IMR-90 (cell line): ENCODE data around the gene IQGAP2. TPM values are rescaled to one million over a fixed set of nuclear protein-coding genes. Genes with fewer than 3 reads are reported as not detected.

Experiments
- ATAC-seq: fragments of 200-7000 bp; cut with Tn5 transposase; 2 replicates; pipeline ENCODE4 v1.9.1; 2020; ENCODE audit warnings: low read depth, mild to moderate bottlenecking, moderate library complexity
- BruUV-seq: library from RNA; stranded (reverse); fragments of 400-500 nt; replicated peaks from 2 replicates; lab custom pipeline; 2021; lab: Mats Ljungman, UMichigan
- CTCF ChIA-PET: fragments of 300-600 bp; formaldehyde crosslinking; extraction: SDS; loops from one replicate; lab custom pipeline; 2021; ENCODE audit warnings: antibody characterized with exemption; lab: Yijun Ruan, JAX
- POLR2A ChIA-PET: fragments of 300-600 bp; sonication (Branson Sonifier 250); formaldehyde crosslinking; loops from one replicate; lab custom pipeline; 2022; ENCODE audit warnings: antibody characterized with exemption; ENCODE audit not compliant: unreplicated experiment; lab: Charles Lee
- DNase-seq: peaks from one replicate; pipeline ENCODE4 v3.0.0; 2013
- H2AFZ ChIP-seq: replicated peaks from 2 replicates; pipeline ENCODE3; 2013; ENCODE audit warnings: low read length, mild to moderate bottlenecking; ENCODE audit not compliant: poor library complexity
- H2AK5ac ChIP-seq: 2 replicates; pipeline ENCODE4 v1.6.1; 2013; ENCODE audit warnings: low read depth, low read length, inconsistent platforms
- H2AK9ac ChIP-seq: replicated peaks from 2 replicates; pipeline ENCODE3; 2013; ENCODE audit warnings: mild to moderate bottlenecking, low read depth, low read length, moderate library complexity; ENCODE audit not compliant: poor library complexity
- H2BK120ac ChIP-seq: 2 replicates; pipeline ENCODE4 v1.6.1; 2013; ENCODE audit warnings: low read depth, low read length, inconsistent platforms
- H2BK15ac ChIP-seq: 3 replicates; pipeline ENCODE4 v1.6.1; 2013; ENCODE audit warnings: low read depth, low read length, inconsistent platforms
- H2BK20ac ChIP-seq: 2 replicates; pipeline ENCODE4 v1.6.1; 2013; ENCODE audit warnings: low read depth, mild to moderate bottlenecking, inconsistent platforms, low read length, moderate library complexity
- H2BK5ac ChIP-seq: 2 replicates; pipeline ENCODE4 v1.6.1; 2013; ENCODE audit warnings: mild to moderate bottlenecking, low read depth, low read length, inconsistent platforms; ENCODE audit not compliant: poor library complexity, severe bottlenecking
- H3K14ac ChIP-seq: replicated peaks from 2 replicates; pipeline ENCODE4 v1.6.1; 2013; ENCODE audit warnings: low read depth, low read length, inconsistent platforms
- H3K18ac ChIP-seq: 2 replicates; pipeline ENCODE4 v1.6.1; 2013; ENCODE audit warnings: low read depth, low read length, control low read depth
- H3K23ac ChIP-seq: 2 replicates; pipeline ENCODE4 v1.6.1; 2013; ENCODE audit warnings: low read depth, low read length, inconsistent platforms
- H3K27ac ChIP-seq: 2 replicates; pipeline ENCODE4 v1.5.1; 2013; ENCODE audit warnings: mild to moderate bottlenecking, control low read depth, low read length; ENCODE audit not compliant: insufficient read depth
- H3K27me3 ChIP-seq: 2 replicates; pipeline ENCODE4 v1.6.1; 2013; ENCODE audit warnings: low read length; ENCODE audit not compliant: control insufficient read depth, insufficient read depth
- H3K36me3 ChIP-seq: 2 replicates; pipeline ENCODE4 v1.6.1; 2013; ENCODE audit warnings: low read length, mixed read lengths; ENCODE audit not compliant: control insufficient read depth, insufficient read depth
- H3K4ac ChIP-seq: 2 replicates; pipeline ENCODE4 v1.6.1; 2013; ENCODE audit warnings: low read depth, low read length, inconsistent platforms
- H3K4me1 ChIP-seq: 2 replicates; pipeline ENCODE4 v1.6.1; 2013; ENCODE audit warnings: low read length, mixed read lengths; ENCODE audit not compliant: control insufficient read depth, insufficient read depth
- H3K4me2 ChIP-seq: 2 replicates; pipeline ENCODE4 v1.6.1; 2013; ENCODE audit warnings: low read depth, mild to moderate bottlenecking, control low read depth, low read length, moderate library complexity
- H3K4me3 ChIP-seq: 2 replicates; pipeline ENCODE4 v1.5.1; 2013; ENCODE audit warnings: low read depth, mild to moderate bottlenecking, control low read depth, low read length, moderate library complexity; ENCODE audit not compliant: insufficient read depth
- H3K56ac ChIP-seq: 2 replicates; pipeline ENCODE4 v1.6.1; 2013; ENCODE audit warnings: low read length, inconsistent platforms; ENCODE audit not compliant: insufficient read depth; ENCODE audit errors: extremely low read depth
- H3K79me1 ChIP-seq, 2 experiments: 2 replicates each; pipeline ENCODE4 v1.6.1; 2013; ENCODE audit warnings: low read length in 2 of 2, inconsistent platforms in 1 of 2, low read depth in 1 of 2
- H3K9ac ChIP-seq: 2 replicates; pipeline ENCODE4 v1.6.1; 2013; ENCODE audit warnings: low read depth, low read length, control low read depth
- H3K9me1 ChIP-seq: 2 replicates; pipeline ENCODE4 v1.6.1; 2013; ENCODE audit warnings: low read length, inconsistent platforms; ENCODE audit not compliant: insufficient read depth
- H3K9me3 ChIP-seq: 2 replicates; pipeline ENCODE4 v1.6.1; 2013; ENCODE audit warnings: low read length; ENCODE audit not compliant: control insufficient read depth, insufficient read depth
- H4K20me1 ChIP-seq: 2 replicates; pipeline ENCODE4 v1.6.1; 2013; ENCODE audit warnings: low read length, inconsistent platforms; ENCODE audit not compliant: insufficient read depth
- H4K5ac ChIP-seq: 2 replicates; pipeline ENCODE4 v1.6.1; 2013; ENCODE audit warnings: mild to moderate bottlenecking, low read depth, low read length, control low read depth
- H4K8ac ChIP-seq, 2 experiments: 2 replicates each; pipeline ENCODE4 v1.6.1; 2013; ENCODE audit warnings: low read depth in 2 of 2, low read length in 2 of 2, control low read depth in 1 of 2, inconsistent platforms in 1 of 2
- H4K91ac ChIP-seq: 2 replicates; pipeline ENCODE4 v1.6.1; 2013; ENCODE audit warnings: low read depth, low read length, inconsistent platforms; ENCODE audit not compliant: insufficient read depth
- ELK1 ChIP-seq: fragments of 150-350 bp; IDR thresholded peaks from 2 replicates; pipeline ENCODE4 v1.6.1; 2016; ENCODE audit warnings: low read depth, mild to moderate bottlenecking, low read length, moderate library complexity, borderline replicate concordance
- MAFK ChIP-seq: IDR thresholded peaks from 2 replicates; pipeline ENCODE4 v1.6.1; 2012; ENCODE audit warnings: low read depth, low read length, improper control_type of control experiment
- MXI1 ChIP-seq: IDR thresholded peaks from 2 replicates; pipeline ENCODE4 v1.6.1; 2012; ENCODE audit warnings: low read depth, mild to moderate bottlenecking, low read length, moderate library complexity, borderline replicate concordance
- POLR2A ChIP-seq: IDR thresholded peaks from 2 replicates; pipeline ENCODE4 v1.6.1; 2012; ENCODE audit warnings: mild to moderate bottlenecking, low read depth, low read length
- RCOR1 ChIP-seq: IDR thresholded peaks from 2 replicates; pipeline ENCODE4 v1.6.1; 2012; ENCODE audit warnings: mild to moderate bottlenecking, low read length, improper control_type of control experiment; ENCODE audit not compliant: insufficient replicate concordance
- RFX5 ChIP-seq: IDR thresholded peaks from 2 replicates; pipeline ENCODE4 v1.8.0; 2012; ENCODE audit warnings: low read depth, mild to moderate bottlenecking, low read length, moderate library complexity
- SMC3 ChIP-seq: fragments of 150-350 bp; IDR thresholded peaks from 2 replicates; pipeline ENCODE4 v1.6.1; 2016; ENCODE audit warnings: low read depth, mild to moderate bottlenecking, antibody characterized with exemption, low read length, moderate library complexity
- USF2 ChIP-seq: fragments of 150-350 bp; IDR thresholded peaks from 2 replicates; pipeline ENCODE4 v1.6.1; 2017; ENCODE audit warnings: mild to moderate bottlenecking, antibody characterized with exemption, low read length, low read depth
- WGBS, 2 experiments: methylation state at CpG; one replicate each; pipeline versions ENCODE4 v1.1.5 to v1.1.7; 2013; ENCODE audit warnings: missing lambda C conversion rate in 2 of 2; ENCODE audit not compliant: insufficient read length in 1 of 2; ENCODE audit errors: extremely low coverage in 2 of 2; 5-methylcytosine and 5-hydroxymethylcytosine counted together
- dilution Hi-C: fragments of 300-500 bp; cut with HindIII; formaldehyde crosslinking; loops from one replicate; pipeline ENCODE4 v1.14.3; 2018; ENCODE audit warnings: low sequenced_read_pairs; ENCODE audit not compliant: unreplicated experiment
- in situ Hi-C: fragments of 300-500 bp; cut with MboI; formaldehyde crosslinking; loops from 3 replicates; pipeline ENCODE4 v1.14.3; 2019; ENCODE audit warnings: low sequenced_read_pairs, inconsistent platforms, mixed read lengths
- intact Hi-C: fragments of 100-400 bp; cut with micrococcal nuclease; formaldehyde crosslinking; loops from 2 replicates; pipeline ENCODE4 v1.10.0; 2022
- polyA plus RNA-seq, 3 experiments: library from polyadenylated mRNA; depleted of rRNA; stranded (reverse); fragments of >200 nt; gene quantifications; 2 replicates each; pipeline ENCODE4 v1.2.3, GENCODE V29; 2012; ENCODE audit warnings: low replicate concordance in 1 of 3
- total RNA-seq: library from RNA; depleted of rRNA; stranded (reverse); fragments of >200 nt; gene quantifications from 2 replicates; pipeline ENCODE4 v1.2.3, GENCODE V29; 2012

The IQGAP2 gene
- total and polyA plus RNA-seq, 2 of the 4 experiments (the other 2 are of a cell fraction): 0.21 to 0.36 TPM

GRCh38 chr5:76470976-76471375 lies 67.9 kb downstream of the IQGAP2 start:
- H3K4me2 ChIP-seq: no peak overlapping the region
- dilution Hi-C loops: no loop called here
- in situ Hi-C loops: no loop called here
- no peak overlapping the region for H2AK5ac ChIP-seq
- H3K56ac ChIP-seq: no peak overlapping the region
- ChIA-PET POLR2A (no interaction called here), CTCF (no interaction called here)
- no peak overlapping the region for H2BK5ac ChIP-seq
- ATAC-seq (no peak), DNase-seq (no peak)
- no peak overlapping the region for H2BK20ac ChIP-seq
- H2BK120ac ChIP-seq: no peak overlapping the region
- no peak overlapping the region for H2AK9ac ChIP-seq
- intact Hi-C loops: loop anchor here (5.0 kb wide), 1 partner anchor 696 kb away; no protein-coding TSS in a partner anchor
- no peak overlapping the region for H3K23ac ChIP-seq
- no peaks in the 10 kb centered on the region for H3K36me3 ChIP-seq
- no peak overlapping the region for H3K4me3 ChIP-seq
- H3K9ac ChIP-seq: no peak overlapping the region
- no peaks in the 10 kb centered on the region for H3K9me1 ChIP-seq
- H3K4ac ChIP-seq: no peak overlapping the region
- H2BK15ac ChIP-seq: no peak overlapping the region
- H4K91ac ChIP-seq: no peak overlapping the region
- H3K4me1 ChIP-seq: no peaks in the 10 kb centered on the region
- no peaks in the 10 kb centered on the region for H3K79me1 ChIP-seq
- H4K8ac ChIP-seq: no peak overlapping the region
- H3K9me3 ChIP-seq: no peaks in the 10 kb centered on the region
- H4K5ac ChIP-seq: no peak overlapping the region
- H3K14ac ChIP-seq: no peak overlapping the region
- H3K27ac ChIP-seq: no peak overlapping the region
- no peak overlapping the region for H3K18ac ChIP-seq
- H2AFZ ChIP-seq: no peak overlapping the region
- H3K27me3 ChIP-seq: no peaks in the 10 kb centered on the region; the same call in 1 of the 2 replicates
- WGBS, 2 experiments: 20% methylated on average over 1 of the region's 3 CpGs; no CpG with 5 or more reads in 1 of the 2 experiments
- BruUV-seq: no TSS peak
- TF ChIP-seq RCOR1 (no peak), SMC3 (no peak), RFX5 (no peak), ELK1 (no peak), POLR2A (no peak), MAFK (no peak), MXI1 (no peak), USF2 (no peak)
- H4K20me1 ChIP-seq: no peaks in the 10 kb centered on the region
